ENCODE measurements around the gene PLXNA4.

GRCh38 chr7:132574223-132574622, 2.0 kb downstream of the PLXNA4 start:
- TF ChIP-seq, protein P1, sequence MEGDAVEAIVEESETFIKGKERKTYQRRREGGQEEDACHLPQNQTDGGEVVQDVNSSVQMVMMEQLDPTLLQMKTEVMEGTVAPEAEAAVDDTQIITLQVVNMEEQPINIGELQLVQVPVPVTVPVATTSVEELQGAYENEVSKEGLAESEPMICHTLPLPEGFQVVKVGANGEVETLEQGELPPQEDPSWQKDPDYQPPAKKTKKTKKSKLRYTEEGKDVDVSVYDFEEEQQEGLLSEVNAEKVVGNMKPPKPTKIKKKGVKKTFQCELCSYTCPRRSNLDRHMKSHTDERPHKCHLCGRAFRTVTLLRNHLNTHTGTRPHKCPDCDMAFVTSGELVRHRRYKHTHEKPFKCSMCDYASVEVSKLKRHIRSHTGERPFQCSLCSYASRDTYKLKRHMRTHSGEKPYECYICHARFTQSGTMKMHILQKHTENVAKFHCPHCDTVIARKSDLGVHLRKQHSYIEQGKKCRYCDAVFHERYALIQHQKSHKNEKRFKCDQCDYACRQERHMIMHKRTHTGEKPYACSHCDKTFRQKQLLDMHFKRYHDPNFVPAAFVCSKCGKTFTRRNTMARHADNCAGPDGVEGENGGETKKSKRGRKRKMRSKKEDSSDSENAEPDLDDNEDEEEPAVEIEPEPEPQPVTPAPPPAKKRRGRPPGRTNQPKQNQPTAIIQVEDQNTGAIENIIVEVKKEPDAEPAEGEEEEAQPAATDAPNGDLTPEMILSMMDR (IDR thresholded peaks at IDR 0.05; ENCODE audit: low read depth, low read length): no peak
- no peak for TF ChIP-seq EZH2phosphoT487 (IDR thresholded peaks at IDR 0.05; ENCODE audit: low read depth)
